H1 (cell line): ENCODE results near the gene CCDC86. TPM values are rescaled to one million over a fixed set of nuclear protein-coding genes. Genes with fewer than 3 reads are reported as not detected.

ENCODE experiments used
- EZH2 ChIP-seq: fragments of 200-600 bp; sonication (generic); IDR thresholded peaks from 2 replicates; pipeline ENCODE4 v1.7.1; 2012; ENCODE audit warnings: low read depth, mild to moderate bottlenecking, moderate library complexity, low read length, inconsistent platforms; ENCODE audit not compliant: severe bottlenecking
- GABPA ChIP-seq: IDR thresholded peaks from 2 replicates; pipeline ENCODE4 v1.6.1; 2011; ENCODE audit warnings: mild to moderate bottlenecking, low read length, moderate library complexity, borderline replicate concordance; ENCODE audit not compliant: insufficient read depth
- HDAC2 ChIP-seq, 2 experiments: fragments of 300-600 bp in 1 of 2; sonication (generic) in 1 of 2; IDR thresholded peaks; 2 replicates each; pipeline ENCODE4 v1.6.1; 2011 to 2012; ENCODE audit warnings: low read depth in 2 of 2, low read length in 2 of 2, mild to moderate bottlenecking in 2 of 2, moderate library complexity in 2 of 2, borderline replicate concordance in 1 of 2, inconsistent platforms in 1 of 2
- POU5F1 ChIP-seq: IDR thresholded peaks from 2 replicates; pipeline ENCODE4 v1.6.1; 2011; ENCODE audit warnings: low read depth, mild to moderate bottlenecking, low read length, moderate library complexity
- polyA plus RNA-seq, 7 experiments: library from polyadenylated mRNA; depleted of rRNA in 3 of 7; stranded (reverse) in 5 of 7; unstranded in 2 of 7; fragments of >200 nt in 5 of 7; fragments of 200-250 nt in 2 of 7; gene quantifications; 1 replicate in 5 of 7; 2 replicates in 1 of 7; 4 replicates in 1 of 7; pipeline versions ENCODE4 v1.2.1 to v1.2.3, GENCODE V29; 2011 to 2013; ENCODE audit warnings: missing spikeins in 2 of 7, mixed read lengths in 2 of 7
- total RNA-seq: library from RNA; stranded (reverse); fragmentation: NEBNext Ultra II Directional; extraction: Animal tissue kit (Norgen Biotek cat#: 25700); gene quantifications from 2 replicates; pipeline ENCODE4 v1.2.1, GENCODE V29; 2021

The CCDC86 gene
- total and polyA plus RNA-seq, 2 of the 8 experiments (the other 6 are each of a cell fraction or from before 2014, with no cell fraction given): 37.7 to 76.4 TPM

DNA sequence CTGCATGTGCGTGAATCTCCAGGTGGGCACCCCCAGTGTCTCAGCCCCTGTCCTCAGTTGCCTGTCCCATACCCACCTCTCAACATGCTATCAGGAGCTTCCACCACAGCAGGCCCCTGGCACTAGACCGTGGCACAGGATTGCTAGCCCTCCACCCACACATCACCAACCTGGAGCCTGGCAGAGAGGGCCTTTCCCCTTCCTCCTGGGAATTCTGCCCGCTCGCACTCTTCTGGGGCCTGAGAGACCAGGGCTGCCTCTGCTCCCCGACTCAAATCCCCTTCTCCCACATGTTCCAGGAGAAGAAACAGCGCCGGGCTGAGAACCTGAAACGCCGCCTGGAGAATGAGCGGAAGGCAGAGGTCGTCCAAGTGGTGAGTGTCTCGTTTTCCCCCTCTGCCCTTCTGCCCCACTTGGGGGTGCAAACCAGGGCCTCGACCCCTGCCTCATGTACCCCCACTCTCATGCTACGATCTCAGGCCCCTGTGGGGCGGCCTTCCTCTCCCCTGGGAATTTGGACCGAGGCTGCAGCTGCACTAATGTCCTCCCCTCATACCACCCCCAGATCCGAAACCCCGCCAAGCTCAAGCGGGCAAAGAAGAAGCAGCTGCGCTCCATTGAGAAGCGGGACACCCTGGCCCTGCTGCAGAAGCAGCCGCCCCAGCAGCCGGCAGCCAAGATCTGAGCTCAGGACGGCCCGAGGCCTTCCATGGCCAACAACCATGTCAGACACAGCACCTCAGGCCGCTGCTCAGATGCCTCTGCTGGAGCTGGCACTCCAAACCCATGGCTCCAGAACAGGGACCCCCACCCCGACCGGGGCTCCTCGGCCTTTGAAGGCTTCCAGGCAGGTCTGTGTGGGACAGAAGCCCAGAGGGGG is 8.0 kb downstream of the CCDC86 start (continued):
- TF ChIP-seq POU5F1 (no peak), EZH2 (no peak), GABPA (no peak), HDAC2 (IDR thresholded peaks at IDR 0.05; ENCODE audit: borderline replicate concordance in 1 of 2, low read depth in 2 of 2, low read length in 2 of 2) (no peak)
